ENCODE data around the gene WT1.

The WT1 gene

GRCh38 chr11:32348502-32348901, 86.8 kb downstream of the WT1 start:
- ATAC-seq (replicated peaks; ENCODE audit: extremely low read depth, poor library complexity, severe bottlenecking), result no peak
- no peak overlapping the region for H3K27ac Mint-ChIP-seq (ENCODE audit: low read depth)
- no peak overlapping the region for H3K4me3 Mint-ChIP-seq
- peaks cover 3% of the 10 kb centered on the region for H3K4me1 Mint-ChIP-seq
- no peak for DNase-seq (ENCODE audit: low spot score in 2 of 2)
- no peaks in the 10 kb centered on the region for H3K36me3 Mint-ChIP-seq (ENCODE audit: insufficient read depth)
- no peaks in the 10 kb centered on the region for H3K9me3 Mint-ChIP-seq
- peaks cover 19% of the 10 kb centered on the region for H3K27me3 Mint-ChIP-seq

DNA sequence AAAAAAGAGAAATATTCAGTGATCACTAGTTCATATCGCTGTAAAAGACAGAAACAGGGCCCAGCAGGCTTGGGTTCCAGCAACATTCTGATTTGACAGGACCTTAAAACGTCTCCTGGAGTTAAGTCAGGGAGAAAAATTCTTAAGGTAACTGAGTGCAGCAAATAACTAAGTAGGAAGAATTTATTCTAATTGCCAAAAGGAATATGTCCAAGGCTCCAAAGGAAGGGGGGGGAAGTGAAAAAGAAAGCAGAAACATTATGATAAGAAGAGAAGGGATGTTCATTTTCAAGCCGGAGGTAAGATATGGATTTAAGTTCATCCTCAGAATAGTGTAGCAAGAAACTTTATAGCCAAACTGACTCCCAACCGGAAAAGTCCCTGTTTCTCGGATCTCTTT, 90.4 kb downstream of the WT1 start:
- Mint-ChIP-seq H3K9me3 (no peaks in the 10 kb centered on the region), H3K4me1 (peaks cover 6% of the 10 kb centered on the region), H3K36me3 (ENCODE audit: insufficient read depth) (no peaks in the 10 kb centered on the region), H3K27ac (ENCODE audit: low read depth) (no peak overlapping the region), H3K27me3 (peaks cover 19% of the 10 kb centered on the region), H3K4me3 (no peak overlapping the region)
- no peak for ATAC-seq (replicated peaks; ENCODE audit: extremely low read depth, poor library complexity, severe bottlenecking)
- no peak for DNase-seq (ENCODE audit: low spot score in 2 of 2)

- no peaks in the 10 kb centered on the region for H3K36me3 Mint-ChIP-seq (ENCODE audit: insufficient read depth)
- no peak overlapping the region for H3K27ac Mint-ChIP-seq (ENCODE audit: low read depth)
- no peak overlapping the region for H3K4me3 Mint-ChIP-seq
- no peaks in the 10 kb centered on the region for H3K9me3 Mint-ChIP-seq
- H3K4me1 Mint-ChIP-seq, result peaks cover 6% of the 10 kb centered on the region
- ATAC-seq (replicated peaks; ENCODE audit: extremely low read depth, poor library complexity, severe bottlenecking), result no peak
- peaks cover 19% of the 10 kb centered on the region for H3K27me3 Mint-ChIP-seq
- no peak for DNase-seq (ENCODE audit: low spot score in 2 of 2)
Observed at GRCh38 chr11:32343325-32344008, 91.9 kb downstream of the WT1 start.

- ATAC-seq (replicated peaks; ENCODE audit: extremely low read depth, poor library complexity, severe bottlenecking), result no peak
- H3K27ac Mint-ChIP-seq (ENCODE audit: low read depth), result no peak overlapping the region
- H3K27me3 Mint-ChIP-seq, result peaks cover 26% of the 10 kb centered on the region
- no peaks in the 10 kb centered on the region for H3K9me3 Mint-ChIP-seq
- DNase-seq (ENCODE audit: low spot score in 2 of 2), result no peak
- no peak overlapping the region for H3K4me3 Mint-ChIP-seq
- no peaks in the 10 kb centered on the region for H3K36me3 Mint-ChIP-seq (ENCODE audit: insufficient read depth)
- peaks cover 6% of the 10 kb centered on the region for H3K4me1 Mint-ChIP-seq
Observed at GRCh38 chr11:32341620-32342613, 93.4 kb downstream of the WT1 start.

GRCh38 chr11:32340181-32340580, 95.2 kb downstream of the WT1 start:
- ATAC-seq (replicated peaks; ENCODE audit: extremely low read depth, poor library complexity, severe bottlenecking) (no peak), DNase-seq (ENCODE audit: low spot score in 2 of 2) (no peak)
- Mint-ChIP-seq H3K27ac (ENCODE audit: low read depth) (no peak overlapping the region), H3K27me3 (peaks cover 32% of the 10 kb centered on the region), H3K4me1 (peaks cover 6% of the 10 kb centered on the region), H3K9me3 (no peaks in the 10 kb centered on the region), H3K4me3 (no peak overlapping the region), H3K36me3 (ENCODE audit: insufficient read depth) (no peaks in the 10 kb centered on the region)

All from central memory CD8-positive, alpha-beta T cell (primary cell).